Astrocyte (in vitro differentiated cells and primary cell): Measurements from ENCODE around the gene GBP3. TPM values are rescaled to one million over a fixed set of nuclear protein-coding genes. Genes with fewer than 3 reads are reported as not detected.
A peak's percentile ranks its signal among the peaks of the same experiment; 100 is the strongest.

Source experiments
- DNase-seq: peaks from one replicate; pipeline ENCODE4 v3.0.0-alpha.2; 2010; ENCODE audit warnings: low read depth
- FAIRE-seq: peaks from 2 replicates; lab custom pipeline; 2011; peaks lifted over from hg19 to GRCh38; lab: Jason Lieb, UNC
- H2AFZ ChIP-seq: 2 replicates; pipeline ENCODE4 v1.6.0; 2012; ENCODE audit warnings: low read depth, low read length, inconsistent platforms
- H3K27ac ChIP-seq: 2 replicates; pipeline ENCODE4 v1.5.1; 2011; ENCODE audit warnings: low read depth, low read length, inconsistent platforms
- H3K27me3 ChIP-seq: 2 replicates; pipeline ENCODE4 v1.6.0; 2011; ENCODE audit warnings: low read length, inconsistent platforms; ENCODE audit not compliant: insufficient read depth
- H3K36me3 ChIP-seq: 2 replicates; pipeline ENCODE4 v1.5.1; 2011; ENCODE audit warnings: low read length, inconsistent platforms; ENCODE audit not compliant: insufficient read depth
- H3K4me1 ChIP-seq: 2 replicates; pipeline ENCODE4 v1.5.1; 2011; ENCODE audit warnings: low read length, inconsistent platforms; ENCODE audit not compliant: insufficient read depth
- H3K4me2 ChIP-seq: 2 replicates; pipeline ENCODE4 v1.6.0; 2012; ENCODE audit warnings: low read length, inconsistent platforms
- H3K4me3 ChIP-seq: 2 replicates; pipeline ENCODE4 v1.5.1; 2011; ENCODE audit warnings: low read depth, mild to moderate bottlenecking, low read length, inconsistent platforms; ENCODE audit not compliant: insufficient read depth
- H3K79me2 ChIP-seq: 2 replicates; pipeline ENCODE4 v1.6.0; 2012; ENCODE audit warnings: mild to moderate bottlenecking, low read length, inconsistent platforms; ENCODE audit not compliant: insufficient read depth
- H3K9ac ChIP-seq: 2 replicates; pipeline ENCODE4 v1.6.0; 2012; ENCODE audit warnings: mild to moderate bottlenecking, low read length, inconsistent platforms
- H3K9me3 ChIP-seq: 2 replicates; pipeline ENCODE4 v1.5.1; 2012; ENCODE audit warnings: low read depth, mild to moderate bottlenecking, low read length, inconsistent platforms; ENCODE audit not compliant: insufficient read depth
- H4K20me1 ChIP-seq: 2 replicates; pipeline ENCODE4 v1.6.0; 2012; ENCODE audit warnings: low read length, inconsistent platforms; ENCODE audit not compliant: insufficient read depth
- H3K27ac Mint-ChIP-seq: one replicate; pipeline ENCODE4 v1.8.0; 2021; ENCODE audit warnings: mild to moderate bottlenecking, mixed read lengths; ENCODE audit not compliant: unreplicated experiment
- H3K27me3 Mint-ChIP-seq: one replicate; pipeline ENCODE4 v1.8.0; 2021; ENCODE audit warnings: low read depth, mixed read lengths; ENCODE audit not compliant: unreplicated experiment
- H3K36me3 Mint-ChIP-seq: one replicate; pipeline ENCODE4 v1.8.0; 2021; ENCODE audit warnings: low read depth, mixed read lengths; ENCODE audit not compliant: unreplicated experiment
- H3K4me1 Mint-ChIP-seq: one replicate; pipeline ENCODE4 v1.8.0; 2021; ENCODE audit warnings: low read depth, mixed read lengths; ENCODE audit not compliant: unreplicated experiment
- H3K4me3 Mint-ChIP-seq: one replicate; pipeline ENCODE4 v1.8.0; 2021; ENCODE audit warnings: mild to moderate bottlenecking, moderate library complexity, mixed read lengths; ENCODE audit not compliant: unreplicated experiment
- H3K9me3 Mint-ChIP-seq: one replicate; pipeline ENCODE4 v1.8.0; 2021; ENCODE audit warnings: mild to moderate bottlenecking, mixed read lengths; ENCODE audit not compliant: unreplicated experiment
- CTCF ChIP-seq: IDR thresholded peaks from 2 replicates; pipeline ENCODE4 v1.5.1; 2011; ENCODE audit warnings: low read depth, mild to moderate bottlenecking, inconsistent platforms, low read length, moderate library complexity; ENCODE audit not compliant: insufficient read depth
- EZH2 ChIP-seq: IDR thresholded peaks from 2 replicates; pipeline ENCODE4 v1.6.1; 2012; ENCODE audit warnings: mild to moderate bottlenecking, low read length, inconsistent platforms; ENCODE audit not compliant: insufficient read depth
- total RNA-seq: library from RNA; stranded (reverse); gene quantifications from 2 replicates; pipeline ENCODE4 v1.2.1, GENCODE V29; 2021

Gene GBP3
- total RNA-seq, 1 donor from 2014 or later: 30.3 TPM

DNA sequence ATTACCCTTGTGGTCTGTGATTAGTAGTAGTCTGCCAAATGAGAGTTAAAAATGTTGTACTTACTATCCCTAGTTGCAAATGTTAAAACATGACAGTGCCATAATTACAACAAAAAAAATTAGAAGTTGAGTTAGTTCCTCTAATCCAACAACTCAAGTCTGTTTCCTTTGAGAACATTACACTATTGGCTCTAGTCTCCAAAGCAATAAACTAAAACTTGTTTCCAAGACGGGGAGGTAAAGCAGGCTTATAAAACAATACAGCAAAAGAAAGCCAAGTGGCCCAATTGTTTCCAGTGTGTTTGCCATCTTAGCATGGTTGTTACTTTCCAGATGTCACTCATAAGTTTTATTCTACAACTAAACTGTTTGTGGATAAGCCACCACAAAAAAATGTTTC lies 41.8 kb downstream of the GBP3 start:
- H3K36me3 Mint-ChIP-seq: peaks cover 6% of the 10 kb centered on the region
- Histone ChIP-seq H3K4me1 (peaks cover 23% of the 10 kb centered on the region), H3K4me2 (no peak overlapping the region), H3K79me2 (peaks cover 48% of the 10 kb centered on the region), H3K27ac (no peak overlapping the region), H3K27me3 (no peaks in the 10 kb centered on the region), H3K36me3 (no peaks in the 10 kb centered on the region), H3K9ac (no peak overlapping the region), H3K9me3 (no peaks in the 10 kb centered on the region), H3K4me3 (no peak overlapping the region), H2AFZ (no peak overlapping the region), H4K20me1 (peaks cover 18% of the 10 kb centered on the region)
- no peaks in the 10 kb centered on the region for H3K9me3 Mint-ChIP-seq
- FAIRE-seq (no peak), DNase-seq (no peak)
- no peak overlapping the region for H3K27ac Mint-ChIP-seq
- H3K4me3 Mint-ChIP-seq: no peak overlapping the region
- TF ChIP-seq CTCF: no peak
- TF ChIP-seq EZH2: no peak
- H3K27me3 Mint-ChIP-seq: no peaks in the 10 kb centered on the region
- peaks cover 39% of the 10 kb centered on the region for H3K4me1 Mint-ChIP-seq

DNA sequence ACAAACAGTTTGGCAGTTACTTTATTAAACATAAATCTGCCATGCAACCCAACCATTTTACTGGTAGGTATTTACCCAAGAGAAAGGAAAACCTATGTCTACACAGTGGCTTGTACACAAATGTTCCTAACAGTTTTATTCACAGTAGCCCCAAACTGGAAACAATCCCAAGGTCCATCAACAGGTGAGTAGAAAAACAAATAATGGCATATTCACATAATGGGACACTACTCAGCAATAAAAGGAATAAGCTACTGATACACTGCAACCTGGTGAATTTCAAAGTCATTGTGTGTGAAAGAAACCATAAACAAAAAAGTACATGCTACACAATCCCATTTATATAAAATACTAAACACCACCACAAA lies 42.9 kb downstream of the GBP3 start:
- no peaks in the 10 kb centered on the region for H3K9me3 ChIP-seq
- peaks cover 27% of the 10 kb centered on the region for H3K4me1 Mint-ChIP-seq
- no peaks in the 10 kb centered on the region for H3K27me3 Mint-ChIP-seq
- H3K4me3 ChIP-seq: no peak overlapping the region
- H3K27me3 ChIP-seq: no peaks in the 10 kb centered on the region
- FAIRE-seq (no peak), DNase-seq (no peak)
- H3K79me2 ChIP-seq: peaks cover 48% of the 10 kb centered on the region
- H3K9ac ChIP-seq: no peak overlapping the region
- TF ChIP-seq EZH2 (no peak), CTCF (no peak)
- H3K27ac Mint-ChIP-seq: peak overlapping the region; percentile 0
- H3K4me1 ChIP-seq: peaks cover 13% of the 10 kb centered on the region
- H3K4me3 Mint-ChIP-seq: no peak overlapping the region
- H3K27ac ChIP-seq: no peak overlapping the region
- H3K36me3 Mint-ChIP-seq: peaks cover 8% of the 10 kb centered on the region
- peak overlapping the region; percentile 33 for H3K4me2 ChIP-seq
- peaks cover 18% of the 10 kb centered on the region for H4K20me1 ChIP-seq
- no peaks in the 10 kb centered on the region for H3K9me3 Mint-ChIP-seq
- H2AFZ ChIP-seq: no peak overlapping the region
- H3K36me3 ChIP-seq: no peaks in the 10 kb centered on the region

DNA sequence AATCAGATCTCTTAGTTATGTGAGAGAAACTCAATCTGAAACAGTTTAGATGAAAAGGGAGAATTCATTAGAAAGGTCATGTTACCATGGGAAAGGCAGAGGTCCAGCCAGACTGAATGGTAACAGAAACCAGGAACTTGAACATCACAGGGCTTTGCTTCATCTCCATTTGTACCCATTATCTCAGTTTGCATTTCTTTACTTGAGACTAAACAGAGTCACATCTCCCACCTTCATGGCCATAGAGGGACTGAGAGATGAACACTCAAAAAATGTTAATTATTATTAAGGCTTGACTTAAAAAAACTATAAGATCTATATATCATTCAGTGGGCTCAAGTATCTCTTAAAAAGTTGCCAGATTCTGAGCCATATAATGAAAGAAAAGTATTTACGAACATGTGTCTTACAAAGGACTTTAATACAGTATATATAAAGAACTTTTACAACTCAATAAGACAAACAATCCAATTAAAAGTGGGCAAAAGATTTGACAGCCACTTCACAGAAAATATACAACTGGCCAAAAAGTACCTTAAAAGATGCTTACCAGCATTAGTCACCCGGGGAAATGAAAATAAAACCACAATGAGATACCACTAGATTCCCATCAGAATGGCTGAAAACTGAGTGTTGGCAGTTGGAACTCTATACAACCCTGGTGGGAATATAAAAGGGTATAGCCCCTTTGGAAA lies 43.5 kb downstream of the GBP3 start:
- Mint-ChIP-seq H3K4me1 (peaks cover 24% of the 10 kb centered on the region), H3K9me3 (no peaks in the 10 kb centered on the region), H3K27me3 (no peaks in the 10 kb centered on the region), H3K4me3 (no peak overlapping the region), H3K27ac (peak overlapping the region; percentile 0), H3K36me3 (peaks cover 10% of the 10 kb centered on the region)
- peak overlapping the region; percentile 33 for H3K4me2 ChIP-seq
- FAIRE-seq: no peak
- peaks cover 44% of the 10 kb centered on the region for H3K79me2 ChIP-seq
- no peak for TF ChIP-seq EZH2
- TF ChIP-seq CTCF: no peak
- H4K20me1 ChIP-seq: peaks cover 18% of the 10 kb centered on the region
- peak; percentile 60 for DNase-seq
- H3K9ac ChIP-seq: no peak overlapping the region
- no peak overlapping the region for H3K4me3 ChIP-seq
- H3K27me3 ChIP-seq: no peaks in the 10 kb centered on the region
- H2AFZ ChIP-seq: no peak overlapping the region
- peaks cover 8% of the 10 kb centered on the region for H3K4me1 ChIP-seq
- H3K27ac ChIP-seq: no peak overlapping the region
- H3K9me3 ChIP-seq: no peaks in the 10 kb centered on the region
- H3K36me3 ChIP-seq: no peaks in the 10 kb centered on the region
